Transverse colon (tissue), 4 donors: ENCODE data around the gene TMEFF1. TPM values are rescaled to one million over a fixed set of nuclear protein-coding genes. Genes with fewer than 3 reads are reported as not detected.

ENCODE experiments used
- DNase-seq: peaks from one replicate; pipeline ENCODE4 v3.0.0-alpha.2; 2019
- H3K27ac ChIP-seq, 4 donors: fragments of 200-600 bp; sonication (generic); 2 replicates each; pipeline ENCODE4 v1.5.1; 2016 to 2018; ENCODE audit warnings: inconsistent platforms in 4 of 4
- H3K27me3 ChIP-seq: fragments of 200-600 bp; sonication (generic); 2 replicates; pipeline ENCODE4 v1.5.1; 2017; ENCODE audit warnings: inconsistent platforms
- H3K36me3 ChIP-seq, 4 donors: fragments of 200-600 bp; sonication (generic); 2 replicates each; pipeline ENCODE4 v1.5.1; 2017 to 2019; ENCODE audit warnings: inconsistent platforms in 4 of 4
- H3K4me1 ChIP-seq, 4 donors: fragments of 200-600 bp; sonication (generic); 2 replicates each; pipeline ENCODE4 v1.5.1; 2017 to 2020; ENCODE audit warnings: inconsistent platforms in 4 of 4
- H3K4me3 ChIP-seq, 4 donors: fragments of 200-600 bp; sonication (generic); 1 replicate in 1 of 4; 2 replicates in 3 of 4; pipeline versions ENCODE4 v1.5.1 to v1.6.1; 2017 to 2019; ENCODE audit warnings: inconsistent platforms in 4 of 4
- H3K9me3 ChIP-seq, 2 donors: fragments of 200-600 bp; sonication (generic); 2 replicates each; pipeline ENCODE4 v1.5.1; 2017 to 2019; ENCODE audit warnings: inconsistent platforms in 2 of 2
- CTCF ChIP-seq, 5 experiments: fragments of 200-600 bp in 3 of 5; fragments of 450-650 bp in 2 of 5; sonication (generic) in 3 of 5; IDR thresholded peaks; 1 replicate in 2 of 5; 2 replicates in 3 of 5; pipeline ENCODE4 v1.5.1; 2016 to 2017; ENCODE audit warnings: antibody characterized with exemption in 5 of 5, inconsistent platforms in 3 of 5, mild to moderate bottlenecking in 2 of 5, moderate library complexity in 1 of 5
- EP300 ChIP-seq: sonication (generic); formaldehyde crosslinking; IDR thresholded peaks from one replicate; pipeline ENCODE4 v1.6.1; 2017; ENCODE audit warnings: antibody characterized with exemption, low read depth
- POLR2A ChIP-seq: fragments of 450-650 bp; IDR thresholded peaks from one replicate; pipeline ENCODE4 v1.6.1; 2016; ENCODE audit warnings: antibody characterized with exemption, mild to moderate bottlenecking, moderate library complexity
- POLR2AphosphoS5 ChIP-seq, 3 donors: sonication (generic); formaldehyde crosslinking; IDR thresholded peaks; one replicate each; pipeline ENCODE4 v1.6.1; 2016; ENCODE audit warnings: antibody characterized with exemption in 3 of 3
- WGBS, 2 donors: methylation state at CpG; one replicate each; pipeline ENCODE4 v1.1.5; 2018; ENCODE audit warnings: low coverage in 1 of 2; 5-methylcytosine and 5-hydroxymethylcytosine counted together
- in situ Hi-C, 4 donors: fragments of 200-750 bp; cut with MboI; loops; one replicate each; pipeline versions ENCODE4 v1.15.0 to v1.15.1; 2017; ENCODE audit warnings: low sequenced_read_pairs in 3 of 4, low pct_ligation_motif_present in 1 of 4, low pct_unique_long_range_greater_than_20kb in 1 of 4
- intact Hi-C: fragments of 100-400 bp; cut with DNase I; formaldehyde crosslinking; loops from one replicate; pipeline ENCODE4 v1.15.1; 2023; ENCODE audit warnings: low total_unique reads
- total RNA-seq, 4 donors: library from RNA; depleted of rRNA; stranded (reverse); fragments of >200 nt; gene quantifications; one replicate each; pipeline ENCODE4 v1.1.0, GENCODE V29; 2016

TMEFF1 gene
- total RNA-seq, 4 donors from 2014 or later, result not detected

GRCh38 chr9:100479820-100480219 lies 6.9 kb downstream of the TMEFF1 start:
- 53 to 81% methylated on average over 2 of the region's 2 CpGs for WGBS, 2 donors
- no peak for TF ChIP-seq CTCF (IDR thresholded peaks at IDR 0.05)
- TF ChIP-seq EP300, result no peak
- no peak for TF ChIP-seq POLR2A
- TF ChIP-seq POLR2AphosphoS5 (IDR thresholded peaks at IDR 0.05), result no peak
- Histone ChIP-seq H3K27me3 (peaks cover 5% of the 10 kb centered on the region), H3K4me1 (no peaks in the 10 kb centered on the region), H3K36me3 (no peaks in the 10 kb centered on the region), H3K9me3 (no peaks in the 10 kb centered on the region), H3K27ac (no peak overlapping the region), H3K4me3 (no peak overlapping the region)
- intact Hi-C loops (no loop called here), in situ Hi-C loops (no loop called here)
- DNase-seq, result no peak

- H3K36me3 ChIP-seq, result no peaks in the 10 kb centered on the region
- 81 to 90% methylated on average over 1 of the region's 1 CpG for WGBS, 2 donors
- in situ Hi-C loops (no loop called here), intact Hi-C loops (no loop called here)
- no peak overlapping the region for H3K4me3 ChIP-seq
- no peaks in the 10 kb centered on the region for H3K27me3 ChIP-seq
- H3K27ac ChIP-seq, result no peak overlapping the region
- DNase-seq, result no peak
- no peaks in the 10 kb centered on the region for H3K9me3 ChIP-seq
- TF ChIP-seq CTCF (IDR thresholded peaks at IDR 0.05), result no peak
- TF ChIP-seq POLR2A, result no peak
- TF ChIP-seq POLR2AphosphoS5 (IDR thresholded peaks at IDR 0.05), result no peak
- TF ChIP-seq EP300, result no peak
- no peaks in the 10 kb centered on the region for H3K4me1 ChIP-seq
These were observed 12.2 kb downstream of the TMEFF1 start for GRCh38 chr9:100485196-100485595.

GRCh38 chr9:100486479-100487176 lies 13.7 kb downstream of the TMEFF1 start:
- in situ Hi-C loops, result no loop called here
- WGBS, 2 donors, result 79 to 86% methylated on average over 5 to 10 of the region's 10 CpGs
- no peaks in the 10 kb centered on the region for H3K27me3 ChIP-seq
- DNase-seq, result no peak
- TF ChIP-seq POLR2A (no peak), POLR2AphosphoS5 (IDR thresholded peaks at IDR 0.05) (no peak), CTCF (IDR thresholded peaks at IDR 0.05) (no peak), EP300 (no peak)
- H3K4me1 ChIP-seq, result no peaks in the 10 kb centered on the region
- no peak overlapping the region for H3K27ac ChIP-seq
- H3K4me3 ChIP-seq, result no peak overlapping the region
- H3K36me3 ChIP-seq, result no peaks in the 10 kb centered on the region
- intact Hi-C loops, result no loop called here
- H3K9me3 ChIP-seq, result no peaks in the 10 kb centered on the region

GRCh38 chr9:100488177-100488576 lies 15.2 kb downstream of the TMEFF1 start:
- 91 to 100% methylated on average over 1 of the region's 1 CpG for WGBS, 2 donors
- in situ Hi-C loops, result no loop called here
- no peaks in the 10 kb centered on the region for H3K4me1 ChIP-seq
- H3K27ac ChIP-seq, result no peak overlapping the region
- TF ChIP-seq POLR2A, result no peak
- no peak for TF ChIP-seq POLR2AphosphoS5 (IDR thresholded peaks at IDR 0.05)
- TF ChIP-seq EP300, result no peak
- TF ChIP-seq CTCF (IDR thresholded peaks at IDR 0.05), result no peak
- H3K27me3 ChIP-seq, result no peaks in the 10 kb centered on the region
- no peak for DNase-seq
- no peaks in the 10 kb centered on the region for H3K36me3 ChIP-seq
- H3K4me3 ChIP-seq, result no peak overlapping the region
- H3K9me3 ChIP-seq, result no peaks in the 10 kb centered on the region
- intact Hi-C loops, result no loop called here
